Hindlimb muscle (tissue), 1 donor: Measurements from ENCODE around the gene MADCAM1. TPM values are rescaled to one million over a fixed set of nuclear protein-coding genes. Genes with fewer than 3 reads are reported as not detected.

Source experiments
- DNase-seq: peaks from one replicate; pipeline ENCODE4 v3.0.0-alpha.2; 2013
- polyA plus RNA-seq: library from polyadenylated mRNA; unstranded; fragments of 120-200 nt; gene quantifications from one replicate; pipeline ENCODE4 v1.2.1, GENCODE V29; 2013; ENCODE audit not compliant: insufficient read length

Gene MADCAM1
- polyA plus RNA-seq, 1 donor, result 11.9 TPM

- no peak for DNase-seq
These were observed 12.2 kb downstream of the MADCAM1 start for GRCh38 chr19:508204-509150.

- peak; percentile 70 for DNase-seq
These were observed 14.4 kb downstream of the MADCAM1 start for GRCh38 chr19:510606-511100.

GRCh38 chr19:511101-511851 lies 15.0 kb downstream of the MADCAM1 start:
- no peak for DNase-seq

- DNase-seq, result no peak
These were observed 16.5 kb downstream of the MADCAM1 start for GRCh38 chr19:512547-513365.

GRCh38 chr19:513368-514165 lies 17.3 kb downstream of the MADCAM1 start:
- DNase-seq, result no peak

GRCh38 chr19:514166-514663 lies 17.9 kb downstream of the MADCAM1 start:
- DNase-seq, result no peak

- DNase-seq, result peak; percentile 94
These were observed 21.7 kb downstream of the MADCAM1 start for GRCh38 chr19:517721-518597.

GRCh38 chr19:518598-519231 lies 22.4 kb downstream of the MADCAM1 start:
- peak; percentile 62 for DNase-seq

- no peak for DNase-seq
These were observed 23.2 kb downstream of the MADCAM1 start for GRCh38 chr19:519449-519865.

- DNase-seq, result no peak
These were observed 26.4 kb downstream of the MADCAM1 start for GRCh38 chr19:522726-523125.

GRCh38 chr19:524062-524674 lies 27.9 kb downstream of the MADCAM1 start:
- DNase-seq, result no peak

GRCh38 chr19:525029-525428 lies 28.7 kb downstream of the MADCAM1 start:
- no peak for DNase-seq

- DNase-seq, result no peak
These were observed 29.7 kb downstream of the MADCAM1 start for GRCh38 chr19:525857-526419.

- no peak for DNase-seq
These were observed 34.1 kb downstream of the MADCAM1 start for GRCh38 chr19:530134-531008.

GRCh38 chr19:531009-531752 lies 34.9 kb downstream of the MADCAM1 start:
- peak; percentile 92 for DNase-seq

- no peak for DNase-seq
These were observed 35.7 kb downstream of the MADCAM1 start, which contains the start of gene CDC34 for GRCh38 chr19:531753-532560. TSS of gene CDC34 (plus strand) at chr19:531760. CDS start at chr19:531932, 172 bp downstream.
